GM15510 (cell line): ENCODE data around the gene ERCC5.

Source experiments
- POLR2A ChIP-seq: IDR thresholded peaks from 3 replicates; pipeline ENCODE4 v1.6.1; 2011; ENCODE audit warnings: borderline replicate concordance; ENCODE audit not compliant: insufficient read length; ENCODE audit errors: extremely low read depth

The ERCC5 gene

DNA sequence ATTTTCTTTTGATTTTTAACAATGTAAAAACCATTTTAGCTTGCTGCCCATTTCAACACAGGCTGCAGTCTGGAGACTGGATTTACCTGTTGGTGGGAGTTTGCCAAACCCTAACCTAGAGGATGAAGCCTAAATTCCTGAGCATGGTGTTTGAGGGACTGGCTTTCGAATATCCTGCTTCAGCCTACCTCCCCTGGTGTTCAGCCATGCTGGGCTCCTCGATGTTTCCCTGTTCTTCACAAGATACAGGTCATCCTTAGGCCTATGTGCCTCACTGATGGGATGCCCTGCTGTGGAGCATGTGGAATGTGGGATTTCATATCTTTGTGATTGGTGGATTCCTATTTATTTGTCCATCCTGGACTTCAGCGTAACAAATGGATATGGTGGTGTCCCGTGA is 20.4 kb upstream of the ERCC5 start:
- TF ChIP-seq POLR2A = no peak

DNA sequence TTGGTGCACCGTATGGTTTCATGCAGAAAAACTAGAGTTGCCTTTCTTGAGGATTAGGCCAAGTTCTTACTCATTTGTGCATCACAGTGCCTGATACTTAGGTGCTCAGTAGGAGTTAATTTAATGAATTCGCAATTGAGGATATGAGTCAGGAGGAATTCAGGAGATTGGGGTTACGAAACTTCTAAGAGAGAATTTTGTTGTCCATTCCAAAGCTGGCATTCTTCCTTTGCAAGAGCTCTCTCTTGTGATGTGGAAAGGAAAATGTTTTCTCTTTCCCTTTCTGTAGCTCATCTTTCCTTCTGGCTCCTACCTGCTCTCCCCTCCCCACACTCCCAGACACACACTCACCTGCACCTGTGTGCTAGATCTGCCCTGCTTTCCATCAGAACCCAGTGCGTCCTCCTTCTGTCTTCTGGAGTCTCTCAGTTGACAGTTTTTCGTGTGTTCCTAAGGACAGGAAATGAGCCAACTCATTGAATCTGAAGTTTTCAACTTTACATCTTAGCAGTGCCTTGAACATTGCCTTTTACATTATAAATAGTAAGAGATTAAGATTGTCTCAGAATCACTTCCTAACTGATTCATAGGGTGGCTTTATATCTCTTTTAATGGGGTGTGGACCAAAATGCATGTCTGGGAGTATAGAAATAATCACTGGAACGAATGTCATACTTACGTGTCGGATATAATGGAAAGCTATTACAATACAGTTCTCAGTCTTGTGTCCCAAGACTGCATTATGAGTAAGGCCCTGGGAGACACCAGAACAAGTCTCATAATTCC is 19.7 kb upstream of the ERCC5 start:
- TF ChIP-seq POLR2A = no peak

DNA sequence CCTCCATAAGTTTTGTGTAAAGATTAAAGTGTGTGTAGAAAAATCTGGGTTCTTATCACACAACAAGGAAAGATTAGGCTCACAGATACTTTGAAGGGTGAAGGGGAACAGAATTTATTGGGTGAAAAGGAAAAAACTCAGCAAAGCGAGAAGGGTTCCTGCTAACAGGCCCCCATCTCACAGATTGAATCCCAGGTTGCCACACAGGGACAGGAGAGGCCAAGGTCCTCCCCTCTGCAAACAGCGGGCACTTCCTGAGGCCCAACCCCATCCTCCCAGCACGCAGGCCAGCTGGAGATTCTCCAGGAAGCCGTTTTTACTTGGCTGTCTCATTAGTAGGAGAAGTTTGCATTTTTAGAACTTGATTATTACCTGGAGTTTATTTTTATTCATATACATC is 15.2 kb upstream of the ERCC5 start:
- TF ChIP-seq POLR2A = no peak

DNA sequence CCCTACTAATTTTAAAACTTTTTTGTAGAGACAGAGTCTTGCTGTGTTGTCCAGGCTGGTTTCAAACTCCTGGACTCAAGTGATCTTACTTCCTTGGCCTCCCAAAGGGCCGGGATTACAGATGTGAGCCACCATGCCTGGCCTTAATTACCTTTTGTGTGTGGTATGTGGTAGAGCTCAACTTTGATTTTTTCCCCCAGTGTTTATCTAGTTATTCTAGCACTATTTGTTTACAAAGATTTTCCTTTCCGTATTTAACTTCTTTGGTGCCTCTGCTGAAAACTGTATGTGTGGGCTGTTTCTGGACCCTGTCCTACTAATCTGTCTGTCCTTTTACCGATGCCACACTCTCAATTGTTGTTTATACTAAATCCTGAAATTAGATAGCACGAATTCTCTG is 9.4 kb upstream of the ERCC5 start:
- no peak for TF ChIP-seq POLR2A

DNA sequence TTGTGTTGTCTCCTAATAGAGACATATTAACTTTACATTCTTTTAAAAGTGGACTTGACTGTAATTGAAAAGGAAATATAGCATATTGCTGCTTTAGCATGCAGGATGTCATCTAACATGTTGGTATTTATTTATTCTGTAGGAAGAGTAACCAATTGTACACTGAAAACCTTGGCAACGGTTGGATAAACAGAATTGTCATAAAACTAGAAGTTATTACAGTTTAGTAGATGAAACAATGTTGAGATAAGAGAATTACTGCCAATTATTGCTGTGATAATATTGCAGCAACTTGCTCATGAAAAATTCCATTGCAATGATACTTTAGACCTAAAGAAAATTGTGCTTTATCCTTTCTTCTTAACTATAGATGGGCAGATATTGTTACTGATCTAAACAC is 7.6 kb upstream of the ERCC5 start:
- TF ChIP-seq POLR2A = no peak

DNA sequence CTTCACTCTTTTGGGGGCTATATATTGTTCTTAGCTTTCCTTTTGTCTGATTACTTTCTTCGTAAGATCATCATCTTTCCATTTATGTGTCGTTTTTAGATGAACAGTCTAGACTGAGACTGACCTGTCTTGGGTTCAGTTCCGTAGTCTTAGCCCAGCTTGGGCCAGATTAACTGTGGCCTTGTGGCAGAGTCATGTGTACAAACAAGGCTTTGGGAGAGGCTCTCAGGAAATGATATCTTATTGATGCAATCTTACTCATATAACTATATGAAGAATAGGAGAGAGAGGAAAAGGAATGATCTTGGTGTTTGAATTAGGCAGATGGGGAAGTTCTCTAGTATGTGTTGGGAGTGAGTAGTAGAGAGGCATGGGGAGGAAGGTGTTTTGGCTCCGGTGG is 6.8 kb upstream of the ERCC5 start:
- no peak for TF ChIP-seq POLR2A

DNA sequence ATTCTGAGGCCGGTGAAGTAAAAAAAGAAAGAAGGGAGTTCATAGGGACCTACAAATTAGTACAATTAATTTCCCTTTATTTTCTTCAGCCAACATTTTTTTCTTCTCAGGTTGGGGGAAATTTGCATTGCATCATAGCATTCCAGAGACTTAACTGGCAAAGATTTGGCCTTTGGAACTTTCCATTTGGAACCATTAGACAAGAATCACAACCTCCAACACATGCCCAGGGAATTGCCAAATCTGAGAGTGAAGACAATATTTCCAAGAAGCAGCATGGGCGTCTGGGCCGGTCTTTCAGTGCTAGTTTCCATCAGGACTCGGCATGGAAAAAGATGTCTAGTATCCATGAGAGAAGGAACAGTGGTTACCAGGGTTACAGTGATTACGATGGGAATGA is 6.4 kb upstream of the ERCC5 start:
- no peak for TF ChIP-seq POLR2A

DNA sequence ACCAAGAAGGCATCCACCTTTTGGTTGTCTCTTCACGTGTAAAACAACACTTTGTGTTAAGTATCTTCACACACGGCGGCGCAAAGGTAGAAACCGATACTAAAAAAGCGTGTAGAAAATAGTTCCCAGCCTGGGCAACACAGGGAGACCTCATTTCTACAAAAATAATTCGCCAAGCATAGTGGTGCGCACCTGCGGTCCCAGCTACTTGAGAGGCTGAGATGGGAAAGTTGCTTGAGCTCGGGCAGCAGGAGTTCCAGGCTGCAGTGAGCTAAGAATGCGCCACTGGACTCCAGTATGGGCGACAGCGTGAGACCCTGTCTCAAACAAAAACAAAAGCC is 573 bp upstream of the ERCC5 start:
- TF ChIP-seq POLR2A = no peak

DNA sequence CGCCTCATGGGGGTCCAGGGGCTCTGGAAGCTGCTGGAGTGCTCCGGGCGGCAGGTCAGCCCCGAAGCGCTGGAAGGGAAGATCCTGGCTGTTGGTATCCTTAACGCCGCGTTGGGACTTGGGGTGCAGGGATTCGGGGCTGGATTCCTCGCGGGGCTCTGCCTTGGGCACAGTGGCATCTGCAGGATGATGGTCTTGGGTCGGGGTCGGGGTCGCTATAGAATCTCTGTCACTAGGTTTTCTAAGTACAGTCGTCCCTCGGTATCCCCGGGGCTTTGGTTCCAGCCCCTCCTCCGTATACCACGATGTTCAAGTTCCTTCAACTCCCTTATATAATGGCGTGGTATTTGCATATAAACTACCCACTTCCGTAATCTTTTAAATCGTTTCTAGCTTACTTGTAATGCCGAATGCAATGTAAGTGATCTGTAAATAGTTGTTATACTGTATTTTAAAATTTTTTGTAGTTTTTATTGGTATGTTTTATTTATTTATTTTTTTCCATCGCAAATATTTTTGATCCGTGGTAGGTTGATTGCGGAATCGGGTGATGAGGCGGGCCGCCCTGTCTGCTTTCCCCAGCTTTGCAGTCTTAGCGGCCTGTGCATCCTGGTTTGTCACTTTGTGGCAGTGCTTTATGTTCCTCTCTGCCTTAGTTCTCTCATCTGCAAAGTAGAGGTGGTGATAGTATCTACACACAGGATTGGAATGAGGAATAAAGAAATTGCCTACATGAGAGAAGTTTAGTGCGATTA is 606 bp downstream of the ERCC5 start:
- no peak for TF ChIP-seq POLR2A

DNA sequence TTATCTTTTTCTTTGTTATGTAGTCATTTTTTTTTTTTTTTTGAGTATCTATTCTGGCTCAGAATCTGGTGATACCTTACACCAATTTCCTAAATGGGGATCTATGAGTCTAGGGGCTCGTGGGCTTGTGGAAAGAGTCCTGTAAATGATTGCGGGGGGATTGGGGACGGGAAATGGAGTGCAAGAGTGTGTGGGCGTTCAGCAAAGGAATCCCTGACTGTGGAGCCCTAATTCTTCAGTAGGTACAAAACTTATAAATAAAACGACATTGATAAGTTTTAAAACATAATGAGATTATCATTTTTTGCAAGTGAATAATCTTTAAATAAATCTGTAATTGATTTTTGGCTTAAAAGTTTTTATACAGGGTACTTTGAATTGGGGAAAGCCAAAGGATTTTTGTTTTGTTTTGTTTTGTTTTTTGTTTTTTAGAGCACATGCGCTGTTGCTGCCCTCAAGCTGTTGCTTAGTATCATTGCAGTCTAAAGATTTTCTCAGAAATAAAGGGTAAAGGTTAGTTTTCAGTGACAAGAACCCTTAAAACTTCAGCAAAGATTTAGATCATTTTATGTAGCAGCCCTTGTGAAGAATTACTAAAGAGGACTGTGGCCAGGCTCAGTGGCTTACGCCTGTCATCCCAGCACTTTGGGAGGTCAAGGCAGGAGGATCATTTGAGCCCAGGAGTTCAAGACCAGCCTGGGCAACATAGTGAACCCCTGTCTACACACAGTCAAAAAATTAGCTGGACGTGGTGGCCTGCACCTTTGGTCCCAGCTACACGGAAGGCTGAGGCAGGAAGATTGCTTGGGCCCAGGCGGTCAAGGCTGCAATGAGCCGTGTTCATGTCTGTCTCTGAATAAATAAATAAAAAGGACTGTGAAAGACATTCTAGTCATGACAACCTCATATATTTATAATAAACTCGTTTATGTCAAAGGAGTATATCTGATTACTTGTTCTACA is 1.7 kb downstream of the ERCC5 start:
- no peak for TF ChIP-seq POLR2A

DNA sequence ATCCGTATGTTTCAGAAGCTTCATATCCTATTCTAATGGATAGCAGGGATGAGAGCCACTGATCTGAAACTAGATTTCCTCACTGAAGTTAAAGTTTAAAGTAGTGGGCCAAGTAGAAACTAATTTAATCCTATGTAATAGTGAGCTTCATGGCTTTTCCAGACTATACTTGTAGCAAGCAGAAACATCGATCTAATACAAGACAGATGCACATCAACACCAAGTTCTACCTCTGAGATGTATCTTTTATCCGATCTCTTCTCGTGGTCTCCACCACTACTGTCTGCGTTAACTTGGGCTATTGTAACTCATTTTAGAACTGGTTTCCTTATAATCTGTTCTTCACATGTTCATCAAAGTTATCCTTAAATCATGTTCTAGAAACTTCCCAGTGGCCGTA is 3.1 kb downstream of the ERCC5 start:
- TF ChIP-seq POLR2A = no peak

DNA sequence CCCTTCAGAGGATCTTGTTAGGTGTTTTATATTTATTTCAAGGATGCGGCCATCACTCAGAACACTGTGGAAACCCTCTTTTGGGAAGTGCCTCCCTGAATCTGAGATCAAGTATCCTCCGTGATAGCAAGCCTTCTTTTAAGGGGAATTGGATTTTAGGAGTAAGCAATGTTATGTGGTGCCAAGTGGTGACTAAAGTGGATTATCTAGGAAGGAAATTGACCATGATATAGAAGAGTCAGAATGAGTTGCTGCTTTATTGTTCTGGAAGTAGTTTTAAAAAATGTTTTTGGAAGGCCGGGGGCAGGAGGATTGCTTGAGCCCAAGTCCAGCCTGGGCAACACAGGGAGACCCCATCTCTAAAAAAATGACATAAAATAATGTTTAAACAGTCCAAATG is 6.7 kb downstream of the ERCC5 start:
- TF ChIP-seq POLR2A = no peak

DNA sequence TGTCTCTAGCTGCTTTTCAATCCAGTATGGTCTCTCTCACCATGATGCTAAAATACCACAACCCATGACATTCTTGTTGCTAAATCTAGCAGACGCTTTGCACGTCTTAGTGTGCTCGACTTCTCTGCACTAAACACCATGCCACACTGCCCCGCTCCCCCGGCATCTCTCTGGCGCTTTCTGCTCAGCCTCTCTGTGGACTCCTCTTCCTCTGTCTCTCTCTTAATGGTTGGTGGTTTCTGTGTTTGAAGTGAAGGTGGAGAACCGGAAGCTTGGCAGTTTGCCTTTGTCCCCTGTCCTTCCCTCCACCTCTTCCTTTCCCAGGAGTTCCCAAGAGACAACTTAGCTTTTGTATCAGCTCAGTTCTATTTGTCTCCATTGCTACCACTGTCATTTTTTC is 8.8 kb downstream of the ERCC5 start:
- TF ChIP-seq POLR2A = no peak

DNA sequence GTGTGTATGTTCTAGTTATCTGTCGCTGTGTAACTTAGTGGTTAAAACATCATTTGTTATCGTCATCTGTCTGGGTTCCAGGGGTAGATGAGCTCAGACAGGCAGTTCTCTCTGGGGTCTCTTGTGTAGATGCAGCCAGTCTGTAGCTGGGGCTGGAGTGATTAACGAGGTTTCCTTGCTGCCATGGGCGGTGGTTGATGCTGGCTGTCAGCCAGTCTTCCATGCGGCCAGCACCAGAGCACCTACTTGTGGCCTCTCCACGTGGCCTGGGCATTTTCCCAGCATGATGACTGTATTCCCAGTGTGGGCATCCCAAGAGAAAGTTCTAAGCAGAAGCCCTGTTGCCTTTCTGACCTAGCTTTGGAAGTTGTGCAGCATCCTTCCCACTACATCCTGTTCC is 10.7 kb downstream of the ERCC5 start:
- TF ChIP-seq POLR2A = no peak

DNA sequence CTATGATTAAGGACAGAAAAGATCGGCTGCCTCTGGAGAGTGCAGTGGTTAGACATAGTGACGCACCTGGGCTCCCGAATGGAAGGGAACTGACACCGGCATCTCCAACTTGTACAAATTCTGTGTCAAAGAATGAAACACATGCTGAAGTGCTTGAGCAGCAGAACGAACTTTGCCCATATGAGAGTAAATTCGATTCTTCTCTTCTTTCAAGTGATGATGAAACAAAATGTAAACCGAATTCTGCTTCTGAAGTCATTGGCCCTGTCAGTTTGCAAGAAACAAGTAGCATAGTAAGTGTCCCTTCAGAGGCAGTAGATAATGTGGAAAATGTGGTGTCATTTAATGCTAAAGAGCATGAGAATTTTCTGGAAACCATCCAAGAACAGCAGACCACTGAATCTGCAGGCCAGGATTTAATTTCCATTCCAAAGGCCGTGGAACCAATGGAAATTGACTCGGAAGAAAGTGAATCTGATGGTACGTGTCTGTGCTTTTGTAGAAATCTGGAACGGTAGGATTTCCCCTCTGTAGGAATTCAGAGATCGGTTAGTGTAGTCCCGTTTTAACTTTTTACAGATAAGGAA is 16.9 kb downstream of the ERCC5 start:
- TF ChIP-seq POLR2A = no peak

DNA sequence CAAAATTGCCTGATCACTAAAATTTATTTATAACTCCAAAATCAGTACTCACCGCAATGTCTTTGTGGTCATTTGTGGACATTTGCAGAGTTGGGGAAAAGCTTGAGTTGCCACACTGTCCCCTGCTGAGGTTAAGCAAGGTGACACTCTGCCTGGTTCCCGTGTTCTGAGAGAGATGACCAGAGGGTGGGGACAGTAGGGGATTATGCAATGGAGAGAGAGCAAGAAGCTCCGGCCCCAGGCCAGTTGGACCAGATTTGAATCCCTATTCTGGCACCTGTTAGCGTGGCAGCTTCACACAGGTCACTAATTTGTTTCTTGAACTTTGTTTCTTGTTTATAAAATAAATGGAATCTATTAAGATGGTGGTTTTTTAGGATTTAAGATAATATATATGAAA is 17.8 kb downstream of the ERCC5 start:
- no peak for TF ChIP-seq POLR2A

DNA sequence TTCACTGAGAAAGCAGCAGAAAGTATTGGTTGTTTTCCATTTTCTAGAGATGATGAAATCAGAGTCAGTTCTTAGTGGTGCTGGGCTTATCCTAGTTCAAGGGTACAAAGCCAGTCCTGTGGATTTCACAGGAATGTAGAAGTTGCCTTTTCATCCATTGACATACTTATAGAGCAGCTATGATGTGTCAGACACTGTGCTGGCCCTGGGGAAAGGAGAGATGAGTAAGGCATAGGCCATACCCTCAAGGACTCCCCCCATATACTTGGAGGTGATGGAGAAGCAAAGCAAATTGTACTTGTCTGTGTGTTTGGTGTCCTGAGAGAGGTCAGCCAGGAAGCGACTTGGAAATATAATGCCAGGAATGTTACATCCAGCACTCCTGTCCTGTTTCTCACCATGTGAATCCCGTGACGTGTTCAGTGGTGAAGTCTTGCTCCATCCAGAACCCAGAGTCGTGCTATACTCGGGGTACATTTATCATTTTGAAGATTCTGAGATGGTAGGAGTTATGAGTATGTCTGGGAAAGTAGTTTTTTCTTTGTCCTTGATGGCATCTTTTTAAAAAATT is 22.6 kb downstream of the ERCC5 start:
- no peak for TF ChIP-seq POLR2A
